ENCODE results near the gene DHTKD1.
"Not testable (repeated sequence)": the region's sequence is repeated elsewhere in the genome, so short reads cannot be mapped to it uniquely, and the experiment has no call there.

DHTKD1 gene

DNA sequence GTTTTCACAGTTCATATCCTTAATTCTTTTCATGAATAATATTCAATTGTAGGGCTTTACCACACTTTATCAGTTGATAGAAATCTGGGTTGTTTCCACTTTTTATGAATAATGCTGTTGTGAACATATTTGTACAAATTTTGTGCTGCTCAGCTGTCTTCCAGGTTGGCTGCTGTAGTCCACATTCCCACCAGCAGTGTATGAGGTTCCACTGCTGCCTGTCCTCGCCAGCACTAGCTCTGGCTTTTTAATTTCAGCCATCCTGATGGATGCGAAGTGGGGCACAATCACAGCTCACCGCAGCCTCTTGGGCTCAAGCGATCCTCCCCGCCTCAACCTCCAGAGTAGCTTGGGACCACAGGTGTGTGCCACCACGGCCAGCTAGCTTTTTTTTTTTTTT is 94.2 kb downstream of the DHTKD1 start:
- Histone ChIP-seq H3K36me3 (peaks cover 52% of the 10 kb centered on the region), H3K9me3 (no peaks in the 10 kb centered on the region), H3K4me3 (ENCODE audit: low read depth in 1 of 2, low read length in 1 of 2) (no peak overlapping the region), H3K27me3 (peaks cover 25% of the 10 kb centered on the region), H3K27ac (no peak overlapping the region), H3K4me1 (ENCODE audit: control insufficient read depth in 1 of 2, insufficient read depth in 1 of 2, low read depth in 1 of 2, low read length in 1 of 2) (peaks cover 8% of the 10 kb centered on the region in 2 experiments)
- TF ChIP-seq, protein P1, sequence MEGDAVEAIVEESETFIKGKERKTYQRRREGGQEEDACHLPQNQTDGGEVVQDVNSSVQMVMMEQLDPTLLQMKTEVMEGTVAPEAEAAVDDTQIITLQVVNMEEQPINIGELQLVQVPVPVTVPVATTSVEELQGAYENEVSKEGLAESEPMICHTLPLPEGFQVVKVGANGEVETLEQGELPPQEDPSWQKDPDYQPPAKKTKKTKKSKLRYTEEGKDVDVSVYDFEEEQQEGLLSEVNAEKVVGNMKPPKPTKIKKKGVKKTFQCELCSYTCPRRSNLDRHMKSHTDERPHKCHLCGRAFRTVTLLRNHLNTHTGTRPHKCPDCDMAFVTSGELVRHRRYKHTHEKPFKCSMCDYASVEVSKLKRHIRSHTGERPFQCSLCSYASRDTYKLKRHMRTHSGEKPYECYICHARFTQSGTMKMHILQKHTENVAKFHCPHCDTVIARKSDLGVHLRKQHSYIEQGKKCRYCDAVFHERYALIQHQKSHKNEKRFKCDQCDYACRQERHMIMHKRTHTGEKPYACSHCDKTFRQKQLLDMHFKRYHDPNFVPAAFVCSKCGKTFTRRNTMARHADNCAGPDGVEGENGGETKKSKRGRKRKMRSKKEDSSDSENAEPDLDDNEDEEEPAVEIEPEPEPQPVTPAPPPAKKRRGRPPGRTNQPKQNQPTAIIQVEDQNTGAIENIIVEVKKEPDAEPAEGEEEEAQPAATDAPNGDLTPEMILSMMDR (IDR thresholded peaks at IDR 0.05) = no peak

DNA sequence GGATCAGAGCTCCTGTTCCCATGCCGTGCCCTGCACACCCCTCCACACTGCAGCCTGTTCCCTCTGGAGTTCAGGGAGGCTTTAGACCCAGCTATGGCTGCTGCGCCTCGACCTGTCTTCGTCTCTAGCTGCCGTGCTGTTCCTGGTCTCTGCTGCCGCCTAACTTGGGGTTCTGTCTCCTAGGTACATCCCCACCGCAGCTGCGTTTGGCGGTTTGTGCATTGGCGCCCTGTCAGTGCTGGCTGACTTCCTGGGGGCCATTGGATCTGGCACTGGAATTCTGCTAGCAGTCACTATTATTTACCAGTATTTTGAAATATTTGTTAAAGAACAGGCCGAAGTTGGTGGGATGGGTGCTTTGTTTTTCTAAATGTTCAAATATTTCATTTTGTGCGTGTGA is 95.3 kb downstream of the DHTKD1 start:
- Histone ChIP-seq H3K27me3 (peaks cover 24% of the 10 kb centered on the region), H3K36me3 (peaks cover 62% of the 10 kb centered on the region), H3K9me3 (no peaks in the 10 kb centered on the region), H3K4me1 (ENCODE audit: control insufficient read depth in 1 of 2, insufficient read depth in 1 of 2, low read depth in 1 of 2, low read length in 1 of 2) (no peaks in the 10 kb centered on the region), H3K27ac (no peak overlapping the region), H3K4me3 (ENCODE audit: low read depth in 1 of 2, low read length in 1 of 2) (no peak overlapping the region)
- TF ChIP-seq, protein P1 (IDR thresholded peaks at IDR 0.05) = no peak

DNA sequence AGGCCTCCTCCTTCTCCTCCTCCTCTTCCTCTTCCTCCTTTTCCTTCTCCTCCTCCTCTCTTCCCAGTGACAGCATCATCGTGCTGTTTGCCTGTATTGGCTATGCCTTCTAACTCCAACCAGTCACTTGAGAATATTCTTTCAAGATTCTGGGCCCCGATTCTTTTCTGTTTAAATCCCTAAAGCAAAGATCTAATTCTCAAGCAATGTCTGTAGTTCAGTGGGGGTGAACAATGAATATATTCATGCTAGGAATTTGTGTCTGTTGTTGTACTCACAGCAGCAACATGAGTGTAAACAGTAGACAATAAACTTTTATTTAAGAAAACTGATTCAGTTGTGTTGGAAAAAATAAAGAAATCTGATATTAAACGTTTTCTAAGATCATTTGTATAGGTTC is 96.3 kb downstream of the DHTKD1 start:
- no peaks in the 10 kb centered on the region for H3K9me3 ChIP-seq
- no peak overlapping the region for H3K4me3 ChIP-seq (ENCODE audit: low read depth in 1 of 2, low read length in 1 of 2)
- H3K4me1 ChIP-seq (ENCODE audit: control insufficient read depth in 1 of 2, insufficient read depth in 1 of 2, low read depth in 1 of 2, low read length in 1 of 2) = no peaks in the 10 kb centered on the region
- H3K27me3 ChIP-seq = peaks cover 15% of the 10 kb centered on the region
- TF ChIP-seq, protein P1 (IDR thresholded peaks at IDR 0.05) = no peak
- H3K27ac ChIP-seq = no peak overlapping the region
- peaks cover 71% of the 10 kb centered on the region for H3K36me3 ChIP-seq

DNA sequence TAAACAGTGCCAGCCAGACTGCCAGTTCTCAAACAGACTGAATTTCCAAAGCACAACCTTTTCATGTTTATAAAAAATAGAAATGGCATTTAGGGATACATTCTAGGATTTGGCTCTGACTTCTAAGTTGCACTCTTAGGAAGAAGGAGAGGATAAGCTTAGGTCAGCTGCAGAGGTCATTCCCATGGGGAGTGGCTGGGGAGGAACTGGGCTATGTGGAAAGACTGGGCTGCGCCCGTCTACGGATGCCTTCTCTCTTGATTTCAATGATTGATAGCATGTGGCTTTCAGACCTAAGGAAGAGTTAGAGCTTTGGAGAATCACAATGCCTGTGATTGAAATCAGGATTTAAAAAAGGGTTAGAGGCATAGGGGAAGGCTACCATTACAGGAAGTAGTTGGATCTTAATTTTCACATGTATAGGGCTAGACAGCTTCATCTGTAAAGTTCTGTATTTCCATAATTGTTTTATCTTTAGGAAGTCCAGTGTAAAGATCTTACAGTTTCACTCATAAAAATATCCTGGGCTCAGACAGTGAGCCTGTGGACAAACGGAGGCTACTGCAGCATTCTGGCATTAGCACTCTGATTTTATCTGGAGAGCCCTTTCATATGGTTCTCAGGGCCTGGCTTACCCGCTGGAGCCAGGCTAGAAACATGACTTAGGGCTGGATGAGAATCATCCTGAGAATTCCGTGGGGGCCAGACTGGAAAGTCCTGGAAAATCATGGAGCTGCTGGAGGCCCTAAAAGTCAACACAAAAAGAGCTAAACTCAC is 97.4 kb downstream of the DHTKD1 start:
- no peak overlapping the region for H3K4me3 ChIP-seq (ENCODE audit: low read depth in 1 of 2, low read length in 1 of 2)
- TF ChIP-seq, protein P1 (IDR thresholded peaks at IDR 0.05) = no peak
- H3K9me3 ChIP-seq = no peaks in the 10 kb centered on the region
- no peaks in the 10 kb centered on the region for H3K4me1 ChIP-seq (ENCODE audit: control insufficient read depth in 1 of 2, insufficient read depth in 1 of 2, low read depth in 1 of 2, low read length in 1 of 2)
- peaks cover 75% of the 10 kb centered on the region for H3K36me3 ChIP-seq
- H3K27ac ChIP-seq = no peak overlapping the region
- H3K27me3 ChIP-seq = peaks cover 7% of the 10 kb centered on the region

DNA sequence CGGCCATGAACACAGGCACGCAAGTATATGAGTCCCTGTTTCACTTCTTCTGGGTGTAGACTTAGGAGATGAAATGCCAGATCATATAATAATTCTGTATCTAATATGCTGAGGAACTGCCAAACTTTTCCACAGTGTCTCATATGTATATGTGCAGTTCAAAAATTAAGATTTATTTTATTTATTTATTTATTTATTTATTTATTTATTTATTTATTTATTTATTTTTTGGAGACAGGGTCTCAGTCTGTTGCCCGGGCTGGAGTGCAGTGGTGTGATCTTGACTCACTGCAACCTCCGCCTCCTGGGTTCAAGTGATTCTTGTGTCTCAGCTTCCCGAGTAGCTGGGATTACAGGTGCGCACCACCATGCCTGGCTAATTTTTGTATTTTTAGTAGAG is 102.8 kb downstream of the DHTKD1 start:
- not testable (repeated sequence) for H3K4me1 ChIP-seq (ENCODE audit: control insufficient read depth in 1 of 2, insufficient read depth in 1 of 2, low read depth in 1 of 2, low read length in 1 of 2); H3K9me3 ChIP-seq; H3K27me3 ChIP-seq; H3K4me3 ChIP-seq (ENCODE audit: low read depth in 1 of 2, low read length in 1 of 2); H3K27ac ChIP-seq
- H3K36me3 ChIP-seq = peaks cover 88% of the 10 kb centered on the region

Measured in neutrophil (primary cell).